ENCODE data around the gene CTNNBIP1. TPM values are rescaled to one million over a fixed set of nuclear protein-coding genes. Genes with fewer than 3 reads are reported as not detected.

CTNNBIP1 gene
- total and polyA plus RNA-seq, 9 of the 15 experiments (the other 6 are each of a cell fraction or from before 2014, with no cell fraction given): 0.65 to 29.2 (median 14.7) TPM

DNA sequence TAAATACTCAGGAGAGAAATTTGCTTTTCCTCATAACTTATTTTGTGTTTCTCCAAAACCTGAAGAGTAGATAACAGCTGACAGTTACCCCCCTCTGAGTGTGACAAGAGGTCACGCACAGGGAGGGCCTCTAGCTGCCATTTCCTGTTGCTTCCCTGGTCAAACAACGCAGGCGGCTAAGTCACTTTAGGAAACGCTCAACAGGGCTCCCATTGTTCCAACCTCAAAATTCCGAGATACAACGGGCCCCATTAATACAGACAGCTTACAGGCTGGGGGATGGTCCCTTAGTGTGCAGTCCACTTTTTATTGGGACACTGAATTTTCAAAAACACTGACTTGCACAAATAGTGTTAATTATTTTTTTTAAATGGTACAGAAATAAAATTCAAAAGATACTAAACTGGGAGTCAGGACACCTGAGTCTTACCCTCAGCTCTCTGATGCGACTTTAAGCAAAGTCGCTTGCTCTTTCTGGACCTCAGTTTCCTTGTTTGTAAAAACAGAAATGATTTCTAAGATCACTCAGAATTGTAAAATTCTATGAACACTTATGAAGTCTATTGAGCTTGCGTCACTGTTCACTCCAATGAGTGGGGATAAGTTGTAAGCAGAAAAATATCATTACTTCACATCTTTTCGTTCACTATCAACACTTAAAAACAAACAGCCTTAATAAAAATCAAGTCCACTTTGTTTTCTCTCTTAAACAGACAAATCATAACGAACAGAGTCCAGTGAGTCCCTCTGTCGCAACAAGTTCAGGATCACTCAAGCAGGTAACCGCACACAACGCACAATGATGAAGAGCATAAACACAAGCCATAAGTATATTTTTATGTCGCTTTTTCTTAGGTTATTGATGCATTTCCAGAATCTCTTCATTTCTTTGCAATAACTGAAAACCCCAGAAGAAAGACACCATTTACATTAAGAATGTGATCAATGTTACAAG, 19.6 kb upstream of the CTNNBIP1 start (continued):
- TF ChIP-seq CUX1 (CRISPR knock-in tag; IDR thresholded peaks at IDR 0.05) (peak; percentile 23; the same call in 1 of the 2 replicates), SRSF3 (IDR thresholded peaks at IDR 0.05; ENCODE audit: insufficient read depth, low read length) (no peak), CBFA2T2 (conservative IDR thresholded peaks at IDR 0.05) (no peak), ZNF184 (CRISPR knock-in tag; IDR thresholded peaks at IDR 0.05) (no peak), MCM3 (IDR thresholded peaks at IDR 0.05) (no peak), TRIM28 (IDR thresholded peaks at IDR 0.05) (no peak), PHB2 (IDR thresholded peaks at IDR 0.05; ENCODE audit: low read depth) (no peak)
- TF ChIP-seq, protein P1, sequence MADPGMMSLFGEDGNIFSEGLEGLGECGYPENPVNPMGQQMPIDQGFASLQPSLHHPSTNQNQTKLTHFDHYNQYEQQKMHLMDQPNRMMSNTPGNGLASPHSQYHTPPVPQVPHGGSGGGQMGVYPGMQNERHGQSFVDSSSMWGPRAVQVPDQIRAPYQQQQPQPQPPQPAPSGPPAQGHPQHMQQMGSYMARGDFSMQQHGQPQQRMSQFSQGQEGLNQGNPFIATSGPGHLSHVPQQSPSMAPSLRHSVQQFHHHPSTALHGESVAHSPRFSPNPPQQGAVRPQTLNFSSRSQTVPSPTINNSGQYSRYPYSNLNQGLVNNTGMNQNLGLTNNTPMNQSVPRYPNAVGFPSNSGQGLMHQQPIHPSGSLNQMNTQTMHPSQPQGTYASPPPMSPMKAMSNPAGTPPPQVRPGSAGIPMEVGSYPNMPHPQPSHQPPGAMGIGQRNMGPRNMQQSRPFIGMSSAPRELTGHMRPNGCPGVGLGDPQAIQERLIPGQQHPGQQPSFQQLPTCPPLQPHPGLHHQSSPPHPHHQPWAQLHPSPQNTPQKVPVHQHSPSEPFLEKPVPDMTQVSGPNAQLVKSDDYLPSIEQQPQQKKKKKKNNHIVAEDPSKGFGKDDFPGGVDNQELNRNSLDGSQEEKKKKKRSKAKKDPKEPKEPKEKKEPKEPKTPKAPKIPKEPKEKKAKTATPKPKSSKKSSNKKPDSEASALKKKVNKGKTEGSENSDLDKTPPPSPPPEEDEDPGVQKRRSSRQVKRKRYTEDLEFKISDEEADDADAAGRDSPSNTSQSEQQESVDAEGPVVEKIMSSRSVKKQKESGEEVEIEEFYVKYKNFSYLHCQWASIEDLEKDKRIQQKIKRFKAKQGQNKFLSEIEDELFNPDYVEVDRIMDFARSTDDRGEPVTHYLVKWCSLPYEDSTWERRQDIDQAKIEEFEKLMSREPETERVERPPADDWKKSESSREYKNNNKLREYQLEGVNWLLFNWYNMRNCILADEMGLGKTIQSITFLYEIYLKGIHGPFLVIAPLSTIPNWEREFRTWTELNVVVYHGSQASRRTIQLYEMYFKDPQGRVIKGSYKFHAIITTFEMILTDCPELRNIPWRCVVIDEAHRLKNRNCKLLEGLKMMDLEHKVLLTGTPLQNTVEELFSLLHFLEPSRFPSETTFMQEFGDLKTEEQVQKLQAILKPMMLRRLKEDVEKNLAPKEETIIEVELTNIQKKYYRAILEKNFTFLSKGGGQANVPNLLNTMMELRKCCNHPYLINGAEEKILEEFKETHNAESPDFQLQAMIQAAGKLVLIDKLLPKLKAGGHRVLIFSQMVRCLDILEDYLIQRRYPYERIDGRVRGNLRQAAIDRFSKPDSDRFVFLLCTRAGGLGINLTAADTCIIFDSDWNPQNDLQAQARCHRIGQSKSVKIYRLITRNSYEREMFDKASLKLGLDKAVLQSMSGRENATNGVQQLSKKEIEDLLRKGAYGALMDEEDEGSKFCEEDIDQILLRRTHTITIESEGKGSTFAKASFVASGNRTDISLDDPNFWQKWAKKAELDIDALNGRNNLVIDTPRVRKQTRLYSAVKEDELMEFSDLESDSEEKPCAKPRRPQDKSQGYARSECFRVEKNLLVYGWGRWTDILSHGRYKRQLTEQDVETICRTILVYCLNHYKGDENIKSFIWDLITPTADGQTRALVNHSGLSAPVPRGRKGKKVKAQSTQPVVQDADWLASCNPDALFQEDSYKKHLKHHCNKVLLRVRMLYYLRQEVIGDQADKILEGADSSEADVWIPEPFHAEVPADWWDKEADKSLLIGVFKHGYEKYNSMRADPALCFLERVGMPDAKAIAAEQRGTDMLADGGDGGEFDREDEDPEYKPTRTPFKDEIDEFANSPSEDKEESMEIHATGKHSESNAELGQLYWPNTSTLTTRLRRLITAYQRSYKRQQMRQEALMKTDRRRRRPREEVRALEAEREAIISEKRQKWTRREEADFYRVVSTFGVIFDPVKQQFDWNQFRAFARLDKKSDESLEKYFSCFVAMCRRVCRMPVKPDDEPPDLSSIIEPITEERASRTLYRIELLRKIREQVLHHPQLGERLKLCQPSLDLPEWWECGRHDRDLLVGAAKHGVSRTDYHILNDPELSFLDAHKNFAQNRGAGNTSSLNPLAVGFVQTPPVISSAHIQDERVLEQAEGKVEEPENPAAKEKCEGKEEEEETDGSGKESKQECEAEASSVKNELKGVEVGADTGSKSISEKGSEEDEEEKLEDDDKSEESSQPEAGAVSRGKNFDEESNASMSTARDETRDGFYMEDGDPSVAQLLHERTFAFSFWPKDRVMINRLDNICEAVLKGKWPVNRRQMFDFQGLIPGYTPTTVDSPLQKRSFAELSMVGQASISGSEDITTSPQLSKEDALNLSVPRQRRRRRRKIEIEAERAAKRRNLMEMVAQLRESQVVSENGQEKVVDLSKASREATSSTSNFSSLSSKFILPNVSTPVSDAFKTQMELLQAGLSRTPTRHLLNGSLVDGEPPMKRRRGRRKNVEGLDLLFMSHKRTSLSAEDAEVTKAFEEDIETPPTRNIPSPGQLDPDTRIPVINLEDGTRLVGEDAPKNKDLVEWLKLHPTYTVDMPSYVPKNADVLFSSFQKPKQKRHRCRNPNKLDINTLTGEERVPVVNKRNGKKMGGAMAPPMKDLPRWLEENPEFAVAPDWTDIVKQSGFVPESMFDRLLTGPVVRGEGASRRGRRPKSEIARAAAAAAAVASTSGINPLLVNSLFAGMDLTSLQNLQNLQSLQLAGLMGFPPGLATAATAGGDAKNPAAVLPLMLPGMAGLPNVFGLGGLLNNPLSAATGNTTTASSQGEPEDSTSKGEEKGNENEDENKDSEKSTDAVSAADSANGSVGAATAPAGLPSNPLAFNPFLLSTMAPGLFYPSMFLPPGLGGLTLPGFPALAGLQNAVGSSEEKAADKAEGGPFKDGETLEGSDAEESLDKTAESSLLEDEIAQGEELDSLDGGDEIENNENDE (IDR thresholded peaks at IDR 0.05; ENCODE audit: low read depth, low read length): no peak
- TF ChIP-seq, protein P2, sequence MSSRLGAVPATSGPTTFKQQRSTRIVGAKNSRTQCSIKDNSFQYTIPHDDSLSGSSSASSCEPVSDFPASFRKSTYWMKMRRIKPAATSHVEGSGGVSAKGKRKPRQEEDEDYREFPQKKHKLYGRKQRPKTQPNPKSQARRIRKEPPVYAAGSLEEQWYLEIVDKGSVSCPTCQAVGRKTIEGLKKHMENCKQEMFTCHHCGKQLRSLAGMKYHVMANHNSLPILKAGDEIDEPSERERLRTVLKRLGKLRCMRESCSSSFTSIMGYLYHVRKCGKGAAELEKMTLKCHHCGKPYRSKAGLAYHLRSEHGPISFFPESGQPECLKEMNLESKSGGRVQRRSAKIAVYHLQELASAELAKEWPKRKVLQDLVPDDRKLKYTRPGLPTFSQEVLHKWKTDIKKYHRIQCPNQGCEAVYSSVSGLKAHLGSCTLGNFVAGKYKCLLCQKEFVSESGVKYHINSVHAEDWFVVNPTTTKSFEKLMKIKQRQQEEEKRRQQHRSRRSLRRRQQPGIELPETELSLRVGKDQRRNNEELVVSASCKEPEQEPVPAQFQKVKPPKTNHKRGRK (tag; IDR thresholded peaks at IDR 0.05): no peak
